Endothelial cell (in vitro differentiated cells): ENCODE measurements around the gene GPS1. TPM values are rescaled to one million over a fixed set of nuclear protein-coding genes. Genes with fewer than 3 reads are reported as not detected.

Experiments
- DNase-seq: peaks from one replicate; pipeline ENCODE4 v3.0.0; 2021; ENCODE audit warnings: low spot score
- H3K27ac Mint-ChIP-seq: one replicate; pipeline ENCODE4 v1.8.0; 2021; ENCODE audit warnings: mixed read lengths, inconsistent platforms; ENCODE audit not compliant: unreplicated experiment
- H3K27me3 Mint-ChIP-seq: one replicate; pipeline ENCODE4 v1.8.0; 2021; ENCODE audit warnings: mild to moderate bottlenecking, moderate library complexity, mixed read lengths, inconsistent platforms; ENCODE audit not compliant: unreplicated experiment
- H3K36me3 Mint-ChIP-seq: one replicate; pipeline ENCODE4 v1.8.0; 2021; ENCODE audit warnings: mild to moderate bottlenecking, low read depth, mixed read lengths, inconsistent platforms; ENCODE audit not compliant: unreplicated experiment
- H3K4me1 Mint-ChIP-seq: one replicate; pipeline ENCODE4 v1.8.0; 2021; ENCODE audit warnings: mild to moderate bottlenecking, mixed read lengths, inconsistent platforms; ENCODE audit not compliant: unreplicated experiment
- H3K4me3 Mint-ChIP-seq: one replicate; pipeline ENCODE4 v1.8.0; 2021; ENCODE audit warnings: mild to moderate bottlenecking, mixed read lengths, inconsistent platforms; ENCODE audit not compliant: unreplicated experiment
- H3K9me3 Mint-ChIP-seq: one replicate; pipeline ENCODE4 v1.8.0; 2021; ENCODE audit warnings: mixed read lengths, inconsistent platforms; ENCODE audit not compliant: unreplicated experiment
- CTCF ChIP-seq: fragments of 200-600 bp; sonication (generic); IDR thresholded peaks from one replicate; pipeline ENCODE4 v1.5.0; 2021; ENCODE audit warnings: antibody characterized with exemption; ENCODE audit not compliant: unreplicated experiment
- total RNA-seq: library from RNA; stranded (reverse); fragmentation: NEBNext Ultra II Directional; extraction: Animal tissue kit (Norgen Biotek cat#: 25700); gene quantifications from one replicate; pipeline ENCODE4 v1.2.1, GENCODE V29; 2021; ENCODE audit not compliant: unreplicated experiment

Gene GPS1
- total RNA-seq, 1 donor from 2014 or later, result 80.0 TPM

- no peak for TF ChIP-seq CTCF
- Mint-ChIP-seq H3K4me3 (peak within 1 kb of the TSS; percentile 92), H3K4me1 (peaks cover 3% of the 10 kb centered on the region), H3K36me3 (no peaks in the 10 kb centered on the region), H3K27ac (no peak within 1 kb of the TSS), H3K27me3 (peaks cover 9% of the 10 kb centered on the region), H3K9me3 (no peaks in the 10 kb centered on the region)
- peak; percentile 56 for DNase-seq
Observed at GRCh38 chr17:82065638-82066303, 14.1 kb downstream of the GPS1 start, which contains the start of gene DUS1L. Gene DUS1L, minus strand, starts transcription at chr17:82065804. Its CDS starts 745 bp downstream, at chr17:82065059.

- TF ChIP-seq CTCF, result no peak
- Mint-ChIP-seq H3K27ac (no peak overlapping the region), H3K4me1 (peaks cover 3% of the 10 kb centered on the region), H3K27me3 (peaks cover 10% of the 10 kb centered on the region), H3K9me3 (no peaks in the 10 kb centered on the region), H3K36me3 (no peaks in the 10 kb centered on the region), H3K4me3 (no peak overlapping the region)
- DNase-seq, result no peak
Observed at GRCh38 chr17:82070611-82071010, 18.9 kb downstream of the GPS1 start.

DNA sequence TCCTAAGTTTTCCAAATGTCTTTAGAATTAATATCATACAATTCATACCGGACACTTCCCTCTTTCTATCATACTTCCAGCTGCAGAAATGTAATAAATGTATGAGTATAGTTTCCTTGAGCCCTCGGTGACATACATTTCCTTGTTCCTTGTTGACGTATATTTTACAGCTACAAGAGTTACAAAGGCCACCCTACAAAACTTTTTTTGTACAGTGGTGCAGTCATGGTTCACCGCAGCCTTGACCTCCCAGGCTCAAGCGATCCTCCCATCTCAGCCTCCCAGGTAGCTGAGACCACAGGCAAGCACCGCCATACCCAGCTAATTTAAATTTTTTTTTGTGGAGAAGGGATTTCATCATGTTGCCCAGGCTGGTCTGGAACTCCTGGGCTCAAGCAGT is 21.1 kb downstream of the GPS1 start:
- Mint-ChIP-seq H3K4me3 (no peak overlapping the region), H3K9me3 (no peaks in the 10 kb centered on the region), H3K27ac (no peak overlapping the region), H3K4me1 (no peaks in the 10 kb centered on the region), H3K27me3 (peaks cover 2% of the 10 kb centered on the region), H3K36me3 (no peaks in the 10 kb centered on the region)
- no peak for TF ChIP-seq CTCF
- no peak for DNase-seq

GRCh38 chr17:82073446-82073845 is 21.7 kb downstream of the GPS1 start:
- Mint-ChIP-seq H3K9me3 (no peaks in the 10 kb centered on the region), H3K4me3 (no peak overlapping the region), H3K27ac (no peak overlapping the region), H3K4me1 (no peaks in the 10 kb centered on the region), H3K27me3 (peaks cover 2% of the 10 kb centered on the region), H3K36me3 (no peaks in the 10 kb centered on the region)
- no peak for TF ChIP-seq CTCF
- no peak for DNase-seq

DNA sequence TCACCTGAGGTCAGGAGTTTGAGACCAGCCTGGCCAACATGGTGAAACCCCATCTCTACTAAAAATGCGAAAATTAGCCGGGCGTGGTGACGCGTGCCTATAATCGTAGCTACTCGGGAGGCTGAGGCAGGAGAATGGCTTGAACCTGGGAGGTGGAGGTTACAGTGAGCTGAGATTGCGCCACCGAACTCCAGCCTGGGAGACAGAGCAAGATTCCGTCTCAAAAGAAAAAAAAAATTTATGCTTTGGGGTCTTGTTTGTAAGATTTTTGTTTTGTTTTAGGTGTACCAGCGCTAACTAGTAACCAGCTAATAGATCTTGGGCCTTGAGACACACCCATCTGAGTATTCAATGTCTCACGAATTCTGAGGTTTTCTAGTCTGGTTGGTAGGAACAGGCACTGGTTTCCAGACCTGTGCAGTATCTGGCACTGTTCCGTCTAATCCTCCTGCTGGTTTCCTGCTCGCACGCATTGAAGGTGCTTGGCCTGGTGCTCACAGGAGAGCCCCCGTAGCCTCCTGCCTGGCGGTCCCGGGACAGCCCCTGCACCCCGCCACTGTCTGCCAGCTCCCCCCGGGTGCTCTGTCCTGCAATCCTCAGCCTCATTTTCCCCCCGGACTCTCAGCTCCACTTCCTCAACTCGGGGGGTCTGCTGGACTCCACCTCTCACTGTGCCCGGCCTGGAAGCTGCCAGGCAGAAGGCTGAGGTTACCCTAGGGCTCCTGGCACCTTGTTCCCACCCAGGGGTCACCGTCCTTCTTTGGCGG is 24.5 kb downstream of the GPS1 start:
- no peaks in the 10 kb centered on the region for H3K9me3 Mint-ChIP-seq
- no peak for TF ChIP-seq CTCF
- peaks cover 3% of the 10 kb centered on the region for H3K27me3 Mint-ChIP-seq
- no peak overlapping the region for H3K27ac Mint-ChIP-seq
- no peaks in the 10 kb centered on the region for H3K4me1 Mint-ChIP-seq
- DNase-seq, result no peak
- H3K4me3 Mint-ChIP-seq, result no peak overlapping the region
- peaks cover 4% of the 10 kb centered on the region for H3K36me3 Mint-ChIP-seq
